Muscle of leg (tissue), 11 donors: ENCODE results near the gene USH1C. TPM values are rescaled to one million over a fixed set of nuclear protein-coding genes. Genes with fewer than 3 reads are reported as not detected.

Experiments
- DNase-seq: peaks from one replicate; pipeline ENCODE4 v3.0.0; 2013
- H3K27ac ChIP-seq: one replicate; pipeline ENCODE4 v1.5.1; 2013; ENCODE audit warnings: mild to moderate bottlenecking, low read length, control low read depth
- H3K27me3 ChIP-seq: one replicate; pipeline ENCODE4 v1.6.1; 2013; ENCODE audit warnings: low read length; ENCODE audit not compliant: control insufficient read depth, insufficient read depth
- H3K36me3 ChIP-seq: one replicate; pipeline ENCODE4 v1.6.1; 2013; ENCODE audit warnings: low read length; ENCODE audit not compliant: control insufficient read depth, insufficient read depth
- H3K4me1 ChIP-seq: one replicate; pipeline ENCODE4 v1.6.1; 2013; ENCODE audit warnings: low read length; ENCODE audit not compliant: control insufficient read depth, insufficient read depth
- H3K4me3 ChIP-seq: one replicate; pipeline ENCODE4 v1.5.1; 2013; ENCODE audit warnings: low read length, control low read depth
- H3K9me3 ChIP-seq: replicated peaks from 2 replicates; pipeline ENCODE4 v1.6.1; 2013; ENCODE audit warnings: low read depth, low read length; ENCODE audit not compliant: control insufficient read depth
- WGBS: methylation state at CpG from one replicate; pipeline ENCODE4 v1.1.5; 2013; ENCODE audit warnings: missing lambda C conversion rate; ENCODE audit not compliant: insufficient coverage; 5-methylcytosine and 5-hydroxymethylcytosine counted together
- polyA plus RNA-seq, 8 donors: library from polyadenylated mRNA; unstranded; fragments of 120-200 nt; gene quantifications; one replicate each; pipeline versions ENCODE4 v1.2.1 to v1.2.3, GENCODE V29; 2013; ENCODE audit warnings: inconsistent platforms in 1 of 8, low replicate concordance in 1 of 8; ENCODE audit not compliant: insufficient read length in 8 of 8, insufficient read depth in 1 of 8
- total RNA-seq: library from RNA; stranded (reverse); fragments of 120-200 nt; gene quantifications from one replicate; pipeline ENCODE4 v1.2.4, GENCODE V29; 2013

USH1C gene
- total and polyA plus RNA-seq, 9 donors, result 0.22 to 11.4 (median 0.48) TPM; not detected in 2

DNA sequence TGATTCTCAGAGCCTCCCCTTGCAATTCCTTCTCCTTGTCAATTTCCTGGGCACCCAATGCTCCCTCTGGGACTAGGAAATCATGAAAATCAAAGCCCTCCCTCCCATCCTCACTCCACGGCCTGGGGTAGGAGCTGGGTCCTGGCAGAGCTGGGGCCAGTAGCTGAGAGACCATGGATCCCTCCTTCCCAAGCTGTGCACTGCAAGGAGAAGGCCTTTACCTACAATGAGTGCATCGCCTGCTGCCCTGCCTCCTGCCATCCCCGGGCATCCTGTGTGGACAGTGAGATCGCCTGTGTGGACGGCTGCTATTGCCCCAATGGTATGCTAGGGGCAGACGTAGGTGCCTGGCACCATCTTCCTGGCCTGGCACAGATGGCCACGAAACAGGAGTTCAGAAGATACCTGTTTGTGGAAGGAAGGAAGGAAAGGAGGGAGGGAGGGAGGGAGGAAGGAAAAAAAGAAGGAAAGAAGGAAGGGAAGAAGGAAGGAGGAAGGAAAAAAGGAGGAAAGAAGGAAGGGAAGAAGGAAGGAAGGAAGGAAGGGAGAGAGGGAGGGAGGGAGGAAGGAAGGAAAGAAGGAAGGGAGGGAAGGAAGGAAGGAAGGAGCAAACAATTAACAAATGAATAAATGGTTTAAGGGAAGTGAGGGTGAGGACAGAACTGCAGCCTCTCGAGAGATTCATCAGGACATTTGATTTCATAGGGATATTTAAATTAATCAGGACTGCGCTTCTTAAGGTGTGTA is 15.3 kb upstream of the USH1C start:
- peaks cover 10% of the 10 kb centered on the region for H3K27me3 ChIP-seq
- WGBS, result 86% methylated on average over 7 of the region's 9 CpGs
- no peaks in the 10 kb centered on the region for H3K4me1 ChIP-seq
- H3K9me3 ChIP-seq, result no peaks in the 10 kb centered on the region
- no peak overlapping the region for H3K27ac ChIP-seq
- no peaks in the 10 kb centered on the region for H3K36me3 ChIP-seq
- H3K4me3 ChIP-seq, result no peak overlapping the region
- no peak for DNase-seq

DNA sequence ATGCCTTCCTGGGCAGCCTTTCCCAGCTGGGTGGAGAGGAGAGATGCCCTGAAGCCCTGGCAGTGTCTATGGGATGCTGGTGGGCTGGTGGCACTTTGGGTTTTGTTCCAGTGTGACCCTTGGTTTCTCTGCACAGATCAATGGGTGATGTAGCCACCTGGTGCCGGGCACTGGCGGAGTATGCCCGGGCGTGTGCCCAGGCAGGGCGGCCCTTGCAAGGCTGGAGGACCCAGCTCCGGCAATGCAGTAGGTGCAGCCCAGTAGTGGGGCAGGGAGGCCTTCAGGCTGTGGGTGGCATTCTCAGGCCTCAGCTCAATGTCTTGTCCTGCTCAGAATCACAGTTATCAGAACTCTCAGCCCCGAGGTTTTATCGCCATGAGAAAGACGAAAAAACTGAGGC is 14.7 kb upstream of the USH1C start:
- no peak for DNase-seq
- Histone ChIP-seq H3K27ac (no peak overlapping the region), H3K27me3 (peaks cover 10% of the 10 kb centered on the region), H3K4me1 (no peaks in the 10 kb centered on the region), H3K9me3 (no peaks in the 10 kb centered on the region), H3K36me3 (no peaks in the 10 kb centered on the region), H3K4me3 (no peak overlapping the region)
- 91% methylated on average over 7 of the region's 9 CpGs for WGBS

DNA sequence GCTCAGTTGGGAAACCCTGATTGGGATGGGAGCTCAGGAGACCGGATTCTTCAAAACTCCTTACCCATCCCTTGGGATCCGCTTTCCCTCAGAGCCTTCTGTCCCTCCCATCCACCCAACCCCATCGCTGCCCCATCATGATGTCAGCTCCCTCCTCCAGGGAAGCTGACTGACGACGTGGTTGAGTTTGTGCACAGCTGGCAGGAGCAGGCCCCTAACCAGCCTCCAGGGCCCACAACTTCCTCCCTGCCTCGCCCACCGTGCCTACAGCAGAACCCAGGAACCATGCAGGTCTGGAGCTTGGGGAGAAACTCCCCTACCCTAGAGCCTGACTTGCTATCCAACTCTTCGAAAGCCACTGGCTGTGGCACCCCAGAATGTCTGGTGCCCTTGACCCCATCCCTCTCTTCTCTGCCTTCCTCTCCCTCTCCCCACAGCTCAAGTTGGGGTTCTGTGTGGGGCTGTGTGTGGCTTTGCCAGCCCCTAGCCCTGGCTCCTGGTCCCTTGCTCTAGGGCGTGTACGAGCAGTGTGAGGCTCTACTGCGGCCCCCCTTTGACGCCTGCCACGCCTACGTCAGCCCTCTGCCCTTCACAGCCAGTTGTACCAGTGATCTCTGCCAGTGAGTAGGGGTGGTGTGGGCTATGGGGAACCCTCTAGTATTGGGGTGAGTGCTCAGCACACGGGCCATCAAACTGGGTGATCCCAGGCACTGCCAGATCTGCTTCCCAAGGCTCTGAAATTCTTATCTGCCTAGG is 14.0 kb upstream of the USH1C start:
- Histone ChIP-seq H3K36me3 (no peaks in the 10 kb centered on the region), H3K4me3 (no peak overlapping the region), H3K4me1 (no peaks in the 10 kb centered on the region), H3K9me3 (no peaks in the 10 kb centered on the region), H3K27me3 (peaks cover 10% of the 10 kb centered on the region), H3K27ac (no peak overlapping the region)
- DNase-seq, result no peak
- 71% methylated on average over 7 of the region's 15 CpGs for WGBS

DNA sequence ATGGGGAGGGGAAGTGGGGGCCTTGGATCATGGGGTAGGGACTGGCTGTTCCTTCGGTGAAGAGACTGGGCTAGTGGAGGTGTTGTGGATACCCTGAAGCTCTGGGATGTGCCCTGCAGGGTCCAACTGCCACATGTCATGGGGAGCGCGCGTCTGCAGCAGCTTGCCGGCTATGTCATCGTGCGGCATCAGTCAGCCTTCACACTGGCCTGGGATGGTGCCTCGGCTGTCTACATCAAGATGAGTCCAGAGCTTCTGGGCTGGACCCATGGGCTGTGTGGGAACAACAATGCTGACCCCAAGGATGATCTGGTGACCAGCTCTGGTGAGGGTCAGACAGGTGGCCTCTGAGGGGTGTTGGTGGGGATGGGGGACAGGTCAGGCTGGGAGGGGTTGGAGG is 12.8 kb upstream of the USH1C start:
- Histone ChIP-seq H3K4me1 (no peaks in the 10 kb centered on the region), H3K27ac (no peak overlapping the region), H3K9me3 (no peaks in the 10 kb centered on the region), H3K36me3 (no peaks in the 10 kb centered on the region), H3K4me3 (no peak overlapping the region), H3K27me3 (peaks cover 12% of the 10 kb centered on the region)
- WGBS, result 89% methylated on average over 8 of the region's 8 CpGs
- DNase-seq, result no peak

DNA sequence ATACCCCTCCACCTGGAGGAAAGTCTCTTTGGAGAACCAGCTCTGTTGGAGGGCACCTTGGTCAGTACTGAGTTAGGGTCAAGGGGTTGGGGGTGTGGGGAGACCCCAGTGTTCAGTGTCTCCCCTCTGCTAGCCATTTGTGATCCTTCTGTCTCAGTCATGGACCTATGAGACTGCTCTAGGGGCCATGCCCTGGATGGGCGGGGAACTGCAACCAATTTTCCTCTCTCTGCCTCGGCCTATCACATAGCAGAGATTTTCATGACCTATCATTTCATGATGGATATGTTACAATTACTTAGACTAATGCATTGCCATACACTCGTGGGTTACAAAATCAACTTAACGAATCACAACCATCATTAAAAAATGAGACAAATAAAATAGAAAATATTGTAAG is 10.3 kb upstream of the USH1C start:
- peaks cover 10% of the 10 kb centered on the region for H3K27me3 ChIP-seq
- no CpG with 5 or more reads among the region's 4 CpGs for WGBS
- no peak for DNase-seq
- no peak overlapping the region for H3K27ac ChIP-seq
- no peak overlapping the region for H3K4me3 ChIP-seq
- H3K36me3 ChIP-seq, result no peaks in the 10 kb centered on the region
- H3K9me3 ChIP-seq, result no peaks in the 10 kb centered on the region
- H3K4me1 ChIP-seq, result no peaks in the 10 kb centered on the region

DNA sequence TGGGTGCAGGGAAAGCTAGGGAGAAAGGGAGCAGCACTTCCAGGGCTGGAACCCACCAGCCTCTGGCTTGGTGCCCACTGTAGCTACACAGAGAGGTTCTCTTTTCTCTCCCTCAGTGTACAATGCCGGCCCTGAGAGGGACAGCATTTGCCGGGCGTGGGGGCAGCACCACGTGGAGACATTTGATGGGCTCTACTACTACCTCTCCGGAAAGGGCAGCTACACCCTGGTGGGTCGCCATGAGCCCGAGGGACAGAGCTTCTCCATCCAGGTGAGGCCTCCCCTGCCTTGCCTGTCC is 9.0 kb upstream of the USH1C start:
- no peaks in the 10 kb centered on the region for H3K36me3 ChIP-seq
- H3K27me3 ChIP-seq, result peaks cover 12% of the 10 kb centered on the region
- no peaks in the 10 kb centered on the region for H3K9me3 ChIP-seq
- WGBS, result 80% methylated on average over 7 of the region's 7 CpGs
- DNase-seq, result no peak
- no peak overlapping the region for H3K27ac ChIP-seq
- no peak overlapping the region for H3K4me3 ChIP-seq
- H3K4me1 ChIP-seq, result no peaks in the 10 kb centered on the region

DNA sequence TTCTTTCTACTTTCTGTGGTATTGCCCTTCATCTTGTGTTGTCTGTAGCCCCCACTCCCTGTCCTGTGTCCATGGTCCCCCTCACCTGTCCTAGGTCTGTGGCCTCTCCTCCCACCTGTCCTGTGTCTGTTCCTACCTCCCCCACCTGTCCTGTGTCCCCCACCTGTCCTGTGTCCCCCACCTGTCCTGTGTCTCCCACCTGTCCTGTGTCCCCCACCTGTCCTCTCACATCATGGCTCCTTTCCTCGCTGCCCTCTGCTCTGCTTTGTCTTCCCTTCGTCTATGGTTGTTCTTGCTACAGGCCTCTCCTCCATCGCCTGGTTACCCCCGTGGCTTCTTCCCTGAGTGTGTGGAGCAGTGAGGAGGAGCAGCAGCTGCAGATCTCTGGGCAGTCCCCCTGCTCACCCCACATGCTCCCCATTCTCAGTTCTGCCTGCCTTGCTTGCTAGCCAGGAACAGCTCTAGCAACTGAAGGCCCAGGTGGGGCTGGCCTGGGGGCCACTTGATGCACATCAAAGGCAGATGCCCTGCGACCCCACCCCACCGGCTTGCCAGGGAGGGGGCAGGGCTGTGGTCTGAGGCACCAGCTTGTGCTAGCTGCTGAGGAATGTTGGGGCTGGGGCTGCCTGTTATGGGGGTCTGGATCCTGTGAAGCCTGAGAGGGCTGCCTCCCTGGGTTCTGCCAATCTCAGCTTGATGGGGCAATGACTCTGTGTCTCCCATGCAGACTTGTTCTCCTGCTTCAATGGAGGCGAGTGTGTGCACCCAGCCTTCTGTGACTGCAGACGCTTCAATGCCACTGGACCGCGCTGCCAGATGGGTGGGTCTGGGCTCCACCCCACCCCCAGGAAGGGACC is 8.4 kb upstream of the USH1C start:
- DNase-seq, result no peak
- no peaks in the 10 kb centered on the region for H3K9me3 ChIP-seq
- peaks cover 15% of the 10 kb centered on the region for H3K27me3 ChIP-seq
- no peak overlapping the region for H3K27ac ChIP-seq
- H3K36me3 ChIP-seq, result no peaks in the 10 kb centered on the region
- no peak overlapping the region for H3K4me3 ChIP-seq
- no peaks in the 10 kb centered on the region for H3K4me1 ChIP-seq
- WGBS, result no CpG with 5 or more reads among the region's 10 CpGs

DNA sequence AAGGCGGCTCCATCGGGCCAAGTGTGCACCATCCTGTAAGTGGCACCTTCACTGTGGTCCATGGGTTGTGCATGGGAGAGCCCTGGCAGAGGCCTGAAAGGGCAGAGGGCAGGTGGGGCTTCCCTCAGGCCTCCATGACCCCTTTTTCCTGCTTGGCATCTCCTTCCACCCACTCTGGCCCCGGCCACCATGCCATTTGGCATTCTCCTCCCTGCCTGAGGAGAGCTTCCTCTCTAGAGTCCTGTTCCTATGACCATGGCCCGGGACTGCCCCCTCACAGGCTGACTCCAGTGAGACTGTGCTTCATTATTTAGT is 7.8 kb upstream of the USH1C start:
- Histone ChIP-seq H3K27me3 (peaks cover 21% of the 10 kb centered on the region), H3K36me3 (no peaks in the 10 kb centered on the region), H3K27ac (no peak overlapping the region), H3K9me3 (no peaks in the 10 kb centered on the region), H3K4me1 (peaks cover 2% of the 10 kb centered on the region), H3K4me3 (no peak overlapping the region)
- 95% methylated on average over 2 of the region's 4 CpGs for WGBS
- no peak for DNase-seq

DNA sequence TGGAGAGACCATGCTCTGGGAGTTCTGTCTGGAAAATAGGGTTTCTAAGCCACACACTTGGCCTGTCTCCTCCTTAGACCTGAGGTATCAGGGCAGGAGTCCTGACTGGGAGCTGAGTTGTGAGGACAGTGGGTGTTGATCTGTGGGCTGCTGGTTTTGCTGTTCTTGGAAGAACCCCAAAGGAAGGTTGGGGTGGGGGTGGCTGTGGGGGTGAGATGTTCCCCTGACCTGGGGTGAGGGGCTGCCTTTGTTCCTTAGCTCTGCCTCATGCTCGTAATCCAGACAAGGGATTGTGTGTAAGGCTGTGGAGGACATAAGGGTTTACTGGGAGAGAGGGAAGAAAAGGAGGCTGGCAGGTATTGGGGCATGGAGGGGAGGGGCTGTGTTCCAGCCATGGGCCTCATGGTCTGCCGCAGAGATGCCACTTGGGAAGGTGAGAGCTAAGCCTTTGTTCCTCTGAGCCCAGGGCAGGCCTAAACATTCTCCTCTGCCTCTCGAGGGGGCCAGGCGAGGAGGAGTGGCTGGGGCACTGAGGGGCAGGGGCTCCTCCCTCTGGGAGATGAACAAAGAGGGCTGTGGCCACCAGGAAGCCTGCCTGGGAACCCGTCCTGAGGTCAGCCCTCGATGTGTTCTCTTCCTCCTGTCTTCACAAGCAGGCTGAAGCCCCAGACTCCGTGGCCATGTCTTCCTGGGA is 7.3 kb upstream of the USH1C start:
- DNase-seq, result no peak
- no peak overlapping the region for H3K4me3 ChIP-seq
- no peak overlapping the region for H3K27ac ChIP-seq
- H3K9me3 ChIP-seq, result no peaks in the 10 kb centered on the region
- H3K27me3 ChIP-seq, result peaks cover 25% of the 10 kb centered on the region
- no peaks in the 10 kb centered on the region for H3K36me3 ChIP-seq
- peaks cover 4% of the 10 kb centered on the region for H3K4me1 ChIP-seq
- WGBS, result 54% methylated on average over 6 of the region's 7 CpGs
